T-helper 2 cell treated with Interferon-gamma antibody and Interleukin-4, amounts not matched to agents 100 ng/mL and 5 ng/mL, for 36 hours (primary cell): ENCODE measurements around the gene CETN3. TPM values are rescaled to one million over a fixed set of nuclear protein-coding genes. Genes with fewer than 3 reads are reported as not detected.
"Not testable (repeated sequence)": the region's sequence is repeated elsewhere in the genome, so short reads cannot be mapped to it uniquely, and the experiment has no call there.

Experiments
- intact Hi-C: fragments of 100-400 bp; cut with micrococcal nuclease; formaldehyde crosslinking; loops from one replicate; pipeline ENCODE4 v1.15.1; 2023
- total RNA-seq: library from RNA; stranded (reverse); gene quantifications from 2 replicates; pipeline ENCODE4 v1.2.3, GENCODE V29; 2022

CETN3 gene
- total RNA-seq, 1 donor from 2014 or later, result 32.2 TPM

- intact Hi-C loops, result no loop called here
These were observed 25.2 kb downstream of the CETN3 start for GRCh38 chr5:90384389-90384788.

GRCh38 chr5:90383903-90384302, 25.7 kb downstream of the CETN3 start:
- intact Hi-C loops, result no loop called here

- intact Hi-C loops, result no loop called here
These were observed 28.2 kb downstream of the CETN3 start for GRCh38 chr5:90381213-90381929.

GRCh38 chr5:90379652-90380051, 29.9 kb downstream of the CETN3 start:
- intact Hi-C loops, result no loop called here

GRCh38 chr5:90378752-90379151, 30.8 kb downstream of the CETN3 start:
- intact Hi-C loops, result no loop called here

- intact Hi-C loops, result not testable (repeated sequence)
These were observed 38.3 kb downstream of the CETN3 start for GRCh38 chr5:90371269-90371668.

GRCh38 chr5:90368454-90369246, 40.9 kb downstream of the CETN3 start:
- intact Hi-C loops, result no loop called here

GRCh38 chr5:90367879-90368278, 41.7 kb downstream of the CETN3 start:
- intact Hi-C loops, result no loop called here

- intact Hi-C loops, result no loop called here
These were observed 42.6 kb downstream of the CETN3 start for GRCh38 chr5:90366948-90367347.

GRCh38 chr5:90365328-90365727, 44.2 kb downstream of the CETN3 start:
- intact Hi-C loops, result no loop called here

GRCh38 chr5:90359073-90359920, 50.3 kb downstream of the CETN3 start:
- intact Hi-C loops, result no loop called here

GRCh38 chr5:90356622-90357021, 52.9 kb downstream of the CETN3 start:
- intact Hi-C loops, result no loop called here

- intact Hi-C loops, result no loop called here
These were observed 53.4 kb downstream of the CETN3 start for GRCh38 chr5:90356176-90356575.

GRCh38 chr5:90355635-90356034, 53.9 kb downstream of the CETN3 start:
- intact Hi-C loops, result no loop called here

GRCh38 chr5:90353254-90353653, 56.3 kb downstream of the CETN3 start:
- intact Hi-C loops, result no loop called here

- intact Hi-C loops, result no loop called here
These were observed 58.5 kb downstream of the CETN3 start for GRCh38 chr5:90351101-90351500.

GRCh38 chr5:90347462-90347861, 62.1 kb downstream of the CETN3 start:
- intact Hi-C loops, result no loop called here

GRCh38 chr5:90345684-90346083, 63.9 kb downstream of the CETN3 start:
- intact Hi-C loops, result no loop called here

GRCh38 chr5:90344689-90345088, 64.9 kb downstream of the CETN3 start:
- intact Hi-C loops, result no loop called here

GRCh38 chr5:90343731-90344130, 65.8 kb downstream of the CETN3 start:
- intact Hi-C loops, result not testable (repeated sequence)

GRCh38 chr5:90342576-90342975, 67.0 kb downstream of the CETN3 start:
- intact Hi-C loops, result no loop called here
